ENCODE results near the gene ZFP42. TPM values are rescaled to one million over a fixed set of nuclear protein-coding genes. Genes with fewer than 3 reads are reported as not detected.

The ZFP42 gene
- not detected for total RNA-seq (2013)
- not detected for polyA plus RNA-seq
- not detected in 2 replicates for polyA minus RNA-seq
- total RNA-seq, result 0 to 0.30 (median 0) reads per million in 11 experiments

DNA sequence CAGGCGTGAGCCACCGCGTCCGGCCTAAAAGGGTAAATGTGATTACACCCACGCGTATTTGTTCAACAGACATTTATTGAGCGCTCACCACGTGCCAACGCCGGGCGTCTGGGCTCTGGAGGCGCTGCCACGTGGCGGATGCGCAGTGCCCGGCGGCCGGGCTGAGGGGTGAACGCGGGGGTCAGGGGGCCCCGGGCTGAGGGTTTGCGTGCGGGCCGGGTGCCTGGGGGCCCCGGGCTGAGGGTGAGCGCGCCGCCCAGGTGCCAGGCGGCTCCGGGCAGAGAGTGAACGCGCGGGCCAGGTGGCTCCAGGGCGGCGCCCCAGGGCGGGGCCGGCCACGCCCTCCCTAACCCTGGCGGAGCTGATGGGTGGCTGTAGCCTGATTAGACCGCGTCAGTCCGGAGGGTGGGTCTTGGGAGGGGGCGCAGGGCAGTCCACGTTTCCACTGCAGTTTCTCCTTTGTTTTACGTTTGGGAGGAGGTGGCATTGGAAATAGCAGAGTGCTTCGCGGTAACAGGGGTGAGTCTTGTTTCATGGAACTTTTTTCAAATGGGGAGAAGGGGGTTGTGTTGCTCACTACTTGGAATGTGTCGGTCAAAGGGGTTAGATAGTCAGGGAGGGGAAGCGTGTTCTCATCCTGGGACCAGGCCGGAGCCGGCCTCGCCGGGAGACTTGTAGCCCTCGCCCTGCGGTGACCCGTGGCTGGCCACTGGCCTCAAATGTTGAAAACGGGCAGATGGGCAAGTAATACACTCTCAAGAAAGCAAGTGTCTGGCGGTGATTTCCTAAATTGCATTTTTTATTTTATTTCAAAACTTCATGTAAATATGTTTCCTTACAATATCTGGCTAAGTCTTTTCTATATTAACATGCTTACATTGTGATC lies at the start of gene ZFP42:
ZFP42 (plus strand) TSS at position 450 of the 886 bp plus-strand sequence. CDS start 7,037 bp downstream, outside the sequence.
- Histone ChIP-seq H3K9me3 (replicated peaks in 1 of 2; ENCODE audit: control insufficient read depth in 1 of 2, insufficient read depth in 1 of 2, low read length in 2 of 2) (peaks cover 33 to 40% of the 10 kb centered on the region in 2 donors), H3K9ac (ENCODE audit: insufficient read depth, low read length, poor library complexity, severe bottlenecking) (no peak within 1 kb of the TSS), H3K27me3 (ENCODE audit: control insufficient read depth in 2 of 2, insufficient read depth in 2 of 2, low read length in 2 of 2) (peaks cover 0 to 12% of the 10 kb centered on the region in 2 donors), H2AFZ (ENCODE audit: insufficient read depth, low read depth, low read length, poor library complexity, severe bottlenecking) (no peak within 1 kb of the TSS), H4K20me1 (ENCODE audit: insufficient read depth, low read length) (no peaks in the 10 kb centered on the region), H3K79me2 (ENCODE audit: insufficient read depth, low read length) (no peaks in the 10 kb centered on the region), H3K4me3 (replicated peaks in 1 of 3; ENCODE audit: low read depth in 2 of 3, low read length in 3 of 3) (no peak within 1 kb of the TSS), H3K27ac (ENCODE audit: low read depth in 1 of 2, low read length in 2 of 2) (no peak within 1 kb of the TSS), H3K36me3 (replicated peaks in 1 of 2; ENCODE audit: control insufficient read depth in 1 of 2, insufficient read depth in 2 of 2, low read length in 2 of 2) (no peaks in the 10 kb centered on the region), H3K4me1 (ENCODE audit: control insufficient read depth in 1 of 2, insufficient read depth in 2 of 2, low read length in 2 of 2) (no peaks in the 10 kb centered on the region), H3K4me2 (replicated peaks; ENCODE audit: extremely low read depth, low read length, poor library complexity, severe bottlenecking) (no peak within 1 kb of the TSS)
- DNase-seq, result no peak
- Mint-ChIP-seq H3K9me3 (peaks cover 25 to 43% (median 33%) of the 10 kb centered on the region in 7 donors), H3K4me1 (no peaks in the 10 kb centered on the region), H3K4me3 (peak within 1 kb of the TSS in 1 of 2 donors; percentile 72), H3K27ac (no peak within 1 kb of the TSS), H3K36me3 (no peaks in the 10 kb centered on the region), H3K27me3 (ENCODE audit: low read depth in 3 of 3) (peaks cover 12 to 32% (median 22%) of the 10 kb centered on the region in 3 donors)
- intact Hi-C loops (cut with micrococcal nuclease), result no loop called here
- no peak for TF ChIP-seq CTCF (IDR thresholded peaks at IDR 0.05)
- 12% methylated on average over 57 of the region's 58 CpGs for WGBS (ENCODE audit: insufficient coverage)

DNA sequence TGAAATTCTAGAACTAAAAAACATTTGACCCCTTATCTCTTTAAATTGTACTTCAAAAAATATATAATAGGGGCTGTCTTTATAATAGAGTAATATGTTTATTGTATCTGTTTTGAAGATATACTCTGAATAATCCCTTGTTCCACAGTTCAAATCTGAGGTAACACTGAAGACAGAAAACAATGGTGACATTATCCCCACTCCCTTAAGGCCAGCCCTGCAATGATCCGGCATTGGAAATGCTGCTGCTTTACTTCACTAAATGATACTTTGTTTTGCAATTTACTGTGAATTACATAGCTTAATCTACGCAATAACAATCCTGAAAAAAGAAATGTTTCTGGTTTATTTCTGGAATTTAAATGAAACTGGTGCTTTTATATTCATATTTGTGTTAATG lies 34.4 kb upstream of the ZFP42 start:
- Histone ChIP-seq H2AFZ (ENCODE audit: insufficient read depth, low read depth, low read length, poor library complexity, severe bottlenecking) (no peak overlapping the region), H3K9ac (ENCODE audit: insufficient read depth, low read length, poor library complexity, severe bottlenecking) (no peak overlapping the region), H3K9me3 (replicated peaks in 1 of 2; ENCODE audit: control insufficient read depth in 1 of 2, insufficient read depth in 1 of 2, low read length in 2 of 2) (peaks cover 0 to 4% of the 10 kb centered on the region in 2 donors), H3K4me2 (replicated peaks; ENCODE audit: extremely low read depth, low read length, poor library complexity, severe bottlenecking) (no peak overlapping the region), H3K4me3 (replicated peaks in 1 of 3; ENCODE audit: low read depth in 2 of 3, low read length in 3 of 3) (no peak overlapping the region), H3K79me2 (ENCODE audit: insufficient read depth, low read length) (no peaks in the 10 kb centered on the region), H3K27me3 (ENCODE audit: control insufficient read depth in 2 of 2, insufficient read depth in 2 of 2, low read length in 2 of 2) (no peaks in the 10 kb centered on the region), H3K36me3 (replicated peaks in 1 of 2; ENCODE audit: control insufficient read depth in 1 of 2, insufficient read depth in 2 of 2, low read length in 2 of 2) (no peaks in the 10 kb centered on the region), H3K27ac (ENCODE audit: low read depth in 1 of 2, low read length in 2 of 2) (no peak overlapping the region), H3K4me1 (ENCODE audit: control insufficient read depth in 1 of 2, insufficient read depth in 2 of 2, low read length in 2 of 2) (no peaks in the 10 kb centered on the region), H4K20me1 (ENCODE audit: insufficient read depth, low read length) (no peaks in the 10 kb centered on the region)
- Mint-ChIP-seq H3K27ac (no peak overlapping the region), H3K4me3 (no peak overlapping the region), H3K36me3 (no peaks in the 10 kb centered on the region), H3K27me3 (ENCODE audit: low read depth in 3 of 3) (no peaks in the 10 kb centered on the region), H3K4me1 (no peaks in the 10 kb centered on the region), H3K9me3 (peaks cover 0 to 6% (median 2%) of the 10 kb centered on the region in 7 donors)
- WGBS (ENCODE audit: insufficient coverage), result no CpG with 5 or more reads among the region's 2 CpGs
- no peak for TF ChIP-seq CTCF (IDR thresholded peaks at IDR 0.05)
- DNase-seq, result no peak
- intact Hi-C loops (cut with micrococcal nuclease), result no loop called here

Measured in CD14-positive monocyte (primary cell).